Measurements from ENCODE around the gene TTLL8.
"Not testable (repeated sequence)": the region's sequence is repeated elsewhere in the genome, so short reads cannot be mapped to it uniquely, and the experiment has no call there.

Gene TTLL8

GRCh38 chr22:50058061-50058905 lies at the start of gene TTLL8:
Gene TTLL8, minus strand, starts transcription at chr22:50058298.
- DNase-seq: no peak

GRCh38 chr22:50107529-50107928 lies 49.4 kb upstream of the TTLL8 start:
- no peak for DNase-seq

DNA sequence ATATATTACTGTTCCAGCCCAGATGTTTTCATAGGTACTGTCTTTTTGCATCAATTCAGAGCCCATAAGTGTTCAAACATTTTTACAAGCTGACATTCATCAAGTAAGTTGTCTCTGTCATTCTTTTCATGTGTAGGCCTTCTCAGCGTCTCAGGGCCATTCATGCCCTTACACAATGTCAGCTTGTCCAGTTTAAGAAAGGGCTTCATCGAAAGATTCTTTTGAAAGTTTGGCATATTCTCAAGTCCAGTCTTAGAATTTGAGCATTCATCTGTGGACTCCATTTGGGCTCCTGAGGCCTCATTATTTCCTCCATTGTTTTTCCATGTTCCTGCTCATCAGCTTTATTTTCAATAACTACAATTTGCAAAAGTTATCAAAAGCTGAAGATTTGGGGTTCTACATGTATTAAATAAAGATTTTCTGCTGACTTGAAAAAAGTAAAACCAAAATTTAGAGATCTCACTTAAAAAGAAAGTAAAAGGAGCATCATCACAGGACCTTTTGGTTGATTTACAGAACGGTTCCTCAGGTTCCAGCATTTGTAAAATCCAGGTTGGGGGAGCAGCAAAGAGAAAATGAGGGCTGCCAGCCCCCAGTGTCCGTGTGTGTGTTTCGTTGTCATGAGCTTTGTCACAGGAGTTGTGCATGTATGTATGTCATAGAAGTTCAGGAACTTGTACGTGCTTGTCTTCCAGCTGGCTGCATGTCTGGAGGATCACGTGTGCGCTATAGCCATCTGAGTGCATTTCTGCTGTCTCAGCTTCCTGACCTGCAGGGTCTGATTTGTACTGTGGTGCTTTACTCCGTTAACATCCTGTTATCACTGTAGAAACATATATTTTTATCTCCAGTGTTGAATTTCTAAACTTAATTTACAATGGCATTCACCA lies 47.4 kb upstream of the TTLL8 start:
- no peak for DNase-seq

DNA sequence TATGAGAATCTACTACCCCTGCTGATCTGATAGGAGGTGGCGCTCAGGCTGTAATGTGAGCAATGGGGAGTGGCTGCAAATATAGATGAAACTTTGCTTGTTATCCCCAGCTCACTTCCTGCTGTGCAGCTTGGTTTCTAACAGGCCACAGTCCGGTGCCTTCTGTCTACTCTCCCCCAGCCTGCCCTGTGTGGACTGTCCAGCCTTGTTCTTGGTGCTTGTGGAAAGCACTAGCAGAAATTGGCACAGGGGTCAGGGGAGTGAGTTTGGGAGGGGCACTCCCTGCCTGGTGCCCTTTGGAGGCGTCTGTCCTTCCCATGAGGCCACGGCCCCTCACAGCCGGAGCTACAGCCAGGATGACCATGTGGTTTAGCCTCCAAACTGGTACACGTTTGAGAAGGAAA lies 46.0 kb upstream of the TTLL8 start:
- no peak for DNase-seq

GRCh38 chr22:50102946-50103345 lies 44.8 kb upstream of the TTLL8 start:
- no peak for DNase-seq

DNA sequence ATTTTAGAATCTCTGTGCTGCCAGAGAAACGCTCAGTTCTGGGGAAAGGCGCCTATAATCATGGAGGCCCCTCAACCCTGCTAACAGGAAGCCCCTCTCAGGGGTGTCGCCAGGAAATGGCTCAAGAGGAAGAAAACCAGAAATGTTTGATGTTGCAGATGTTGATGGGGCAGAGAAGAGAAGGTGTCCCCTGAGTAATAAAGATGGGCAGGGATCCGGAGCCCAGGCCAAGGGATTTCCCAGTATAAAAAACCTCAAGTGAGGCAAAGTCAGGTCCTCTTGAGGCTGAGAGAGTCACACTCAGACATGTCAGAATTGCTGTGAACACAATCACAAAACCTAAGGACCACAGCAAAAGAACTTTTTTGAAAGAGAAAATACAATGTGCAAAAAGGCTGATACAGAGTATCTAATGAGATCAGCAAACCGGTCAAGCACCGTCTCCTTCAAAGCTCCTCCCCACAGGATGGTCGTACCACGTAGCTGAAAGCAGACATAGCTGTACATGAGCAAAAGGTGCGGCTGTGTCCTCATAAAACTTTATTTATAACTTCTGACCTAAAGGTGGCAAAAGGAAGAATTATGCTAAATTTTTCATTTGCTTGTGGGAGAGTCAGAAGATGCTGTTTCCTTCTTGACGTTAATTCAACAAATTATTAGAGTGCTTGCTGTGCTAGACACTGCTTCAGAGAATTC lies 43.9 kb upstream of the TTLL8 start:
- no peak for DNase-seq

DNA sequence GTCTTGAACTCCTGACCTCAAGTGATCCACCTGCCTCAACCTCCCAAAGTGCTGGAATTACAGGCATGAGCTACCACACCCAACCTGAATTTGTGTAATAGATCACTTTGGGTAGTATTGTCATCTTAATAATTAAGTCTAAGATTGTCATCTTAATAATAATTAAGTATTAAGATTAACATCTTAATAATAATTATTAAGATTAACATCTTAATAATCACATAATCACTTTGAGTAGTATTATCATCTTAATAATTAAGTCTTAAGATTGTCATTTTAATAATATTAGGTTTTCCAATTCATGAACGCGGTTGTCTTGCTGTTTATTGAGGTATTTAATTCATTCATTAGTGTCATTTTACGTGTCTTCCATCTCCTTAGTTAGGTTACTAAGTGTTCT lies 40.0 kb upstream of the TTLL8 start:
- DNase-seq: no peak

- DNase-seq: no peak
Observed at GRCh38 chr22:50092342-50092741, 34.2 kb upstream of the TTLL8 start.

- no peak for DNase-seq
Observed at GRCh38 chr22:50091092-50091768, 33.1 kb upstream of the TTLL8 start.

DNA sequence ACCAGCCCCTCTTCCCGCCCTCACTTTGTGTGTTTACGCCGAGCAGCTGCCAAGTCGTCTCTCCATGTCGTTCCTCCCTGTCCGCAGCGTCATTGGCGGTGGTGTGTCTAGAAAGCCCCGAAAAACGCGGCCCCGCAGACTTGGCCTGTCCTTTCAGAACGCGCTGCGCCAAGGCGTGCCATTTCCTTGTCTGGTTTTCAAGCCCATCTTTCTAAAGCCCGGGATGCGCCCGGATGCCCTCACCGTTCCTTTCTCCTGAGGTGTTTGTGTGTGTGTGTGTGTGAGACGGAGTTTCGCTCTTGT lies 32.3 kb upstream of the TTLL8 start:
- no peak for DNase-seq

DNA sequence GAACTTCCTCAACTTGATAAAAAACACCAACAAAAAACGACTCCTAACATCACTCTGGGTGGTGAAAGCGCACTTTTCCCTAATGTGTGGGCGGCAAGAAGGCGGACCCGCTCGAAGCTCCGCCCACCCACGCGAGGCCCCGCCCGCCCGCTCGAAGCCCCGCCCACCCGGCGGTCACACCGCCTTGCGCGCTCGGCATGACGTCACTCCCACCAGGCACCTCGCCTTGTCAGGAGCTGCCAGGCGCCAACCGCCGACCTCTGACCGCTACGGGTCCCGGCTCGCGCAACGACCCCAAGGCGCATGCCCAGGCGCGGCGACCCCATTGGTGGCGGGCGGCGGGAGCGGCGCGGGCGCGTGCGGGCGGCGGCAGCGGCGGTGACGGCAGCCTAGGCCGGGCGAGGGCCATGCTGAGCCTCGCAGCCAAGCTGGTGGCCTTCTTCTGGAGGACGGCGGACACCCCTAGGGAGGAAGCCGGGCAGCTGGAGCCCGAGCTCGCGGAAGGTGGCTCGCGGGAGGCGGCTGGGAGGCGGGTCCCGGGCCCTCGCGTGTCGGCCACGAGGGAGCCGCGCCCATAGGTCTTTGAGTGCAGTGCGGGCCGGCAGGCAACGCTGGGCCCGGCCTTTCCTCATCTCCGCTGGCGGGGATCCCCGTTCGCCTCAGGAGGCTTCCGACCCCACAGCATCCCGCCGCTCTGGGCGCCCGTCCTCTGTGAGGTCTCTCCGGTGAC lies 31.7 kb upstream of the TTLL8 start, which contains the start of gene MOV10L1:
Gene MOV10L1, plus strand, starts transcription at position 325 of the 730 bp plus-strand sequence. Its CDS starts 83 bp downstream, at position 408.
- DNase-seq: no peak

- DNase-seq: no peak
Observed at GRCh38 chr22:50089231-50089630, 31.1 kb upstream of the TTLL8 start.

- DNase-seq: no peak
Observed at GRCh38 chr22:50088096-50088495, 30.0 kb upstream of the TTLL8 start.

DNA sequence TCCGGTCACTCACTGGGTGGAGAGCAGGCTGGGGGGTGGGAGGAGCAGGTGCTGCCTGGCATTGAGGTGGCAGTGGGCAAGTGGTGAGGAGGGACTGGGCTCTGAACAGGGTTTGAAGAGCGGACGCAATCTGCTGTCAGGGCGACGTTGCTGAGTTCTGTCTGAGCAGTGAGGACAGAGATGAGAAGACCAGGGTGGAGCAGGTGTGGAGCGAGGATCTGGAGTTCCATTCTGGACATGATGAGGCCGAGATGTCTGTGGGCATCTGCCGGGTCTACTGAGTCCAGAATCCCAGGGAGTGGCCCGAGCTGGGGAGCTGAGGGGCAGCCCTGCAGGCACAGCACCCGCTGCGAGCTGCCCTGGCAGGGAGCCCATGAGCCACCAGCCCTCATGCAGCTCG lies 29.5 kb upstream of the TTLL8 start:
- DNase-seq: no peak

DNA sequence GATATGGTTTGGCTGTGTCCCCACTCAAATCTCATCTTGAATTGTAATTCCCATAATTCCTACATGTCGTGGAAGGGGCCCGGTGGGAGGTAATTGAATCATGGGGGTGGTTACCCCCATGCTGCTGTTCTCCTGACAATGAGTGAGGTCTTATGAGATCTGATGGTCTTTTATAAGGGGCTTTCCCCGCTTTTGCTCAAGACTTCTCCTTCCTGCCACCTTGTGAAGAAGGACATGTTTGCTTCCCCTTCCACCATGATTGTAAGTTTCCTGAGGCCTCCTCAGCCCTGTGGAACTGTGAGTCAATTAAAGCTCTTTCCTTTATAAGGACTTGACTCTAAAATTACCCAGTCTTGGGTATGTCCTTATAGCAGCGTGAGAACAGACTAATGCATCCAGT lies 28.9 kb upstream of the TTLL8 start:
- not testable (repeated sequence) for DNase-seq

GRCh38 chr22:50086526-50086925 lies 28.4 kb upstream of the TTLL8 start:
- DNase-seq: no peak

DNA sequence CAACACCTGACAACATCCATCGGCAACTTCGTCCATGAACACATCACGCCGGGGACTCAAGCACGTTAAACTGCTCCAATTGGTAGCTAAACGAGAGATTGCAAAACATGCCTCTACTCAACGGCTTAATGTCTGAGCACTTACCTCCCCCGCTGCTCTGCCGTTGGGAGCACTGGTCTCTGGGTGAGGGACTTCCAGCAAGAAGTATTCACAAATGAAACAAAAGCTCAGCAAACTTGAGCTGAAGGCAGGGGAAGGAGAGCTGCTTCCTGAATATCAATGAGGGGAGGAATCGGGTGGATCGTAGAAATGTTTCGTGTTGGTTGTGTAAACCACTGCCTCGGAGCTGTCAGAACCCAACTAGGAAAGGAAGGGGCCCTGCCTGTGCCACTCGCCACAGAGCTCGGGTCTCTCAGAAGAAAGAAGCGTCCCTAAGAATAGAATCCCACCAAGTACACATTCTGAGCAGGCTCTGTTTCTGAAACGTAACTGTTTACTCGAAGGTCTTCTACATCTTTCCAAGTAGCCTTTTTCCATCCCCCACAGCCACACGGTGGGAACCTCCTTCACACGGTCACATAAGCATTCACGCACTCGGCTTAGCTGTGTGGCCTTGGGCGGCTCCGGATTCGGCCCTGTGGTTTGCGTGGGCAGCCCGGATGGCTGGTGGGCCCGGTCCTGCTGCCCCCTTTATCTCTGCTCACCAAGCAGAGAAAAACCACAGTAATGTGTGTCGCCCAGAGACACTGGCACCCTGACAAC lies 27.3 kb upstream of the TTLL8 start, which contains the start of gene MLC1:
Gene MLC1, minus strand, starts transcription at position 216 of the 762 bp plus-strand sequence. CDS start 524 bp downstream, outside the sequence.
- no peak for DNase-seq

DNA sequence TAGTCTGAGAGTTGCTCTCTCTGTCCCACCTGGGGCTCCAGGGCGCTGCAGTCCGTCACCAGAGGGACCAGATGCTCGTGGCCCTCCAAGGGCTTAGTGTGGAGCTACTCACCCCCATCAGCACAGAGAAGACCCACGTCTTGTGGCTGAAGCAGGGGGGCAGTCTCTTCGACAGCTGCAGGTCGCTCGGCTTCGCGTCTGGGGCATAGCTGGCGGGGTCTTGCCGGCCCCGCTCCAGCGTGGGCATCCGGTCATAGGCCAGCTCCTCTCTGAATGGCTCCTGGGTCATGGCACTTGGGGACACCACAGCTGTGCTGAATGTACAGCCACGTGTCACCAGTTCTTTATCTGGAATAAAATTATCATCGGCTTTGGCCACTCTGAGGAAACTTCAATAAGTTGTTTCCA lies 26.5 kb upstream of the TTLL8 start:
- DNase-seq: no peak

- DNase-seq: no peak
Observed at GRCh38 chr22:50084080-50084477, 26.0 kb upstream of the TTLL8 start.

GRCh38 chr22:50083462-50084079 lies 25.5 kb upstream of the TTLL8 start:
- DNase-seq: no peak
